Endothelial cell of umbilical vein (primary cell): Measurements from ENCODE around the gene MAST4. TPM values are rescaled to one million over a fixed set of nuclear protein-coding genes. Genes with fewer than 3 reads are reported as not detected.

Experiments
- BruUV-seq: library from RNA; stranded (reverse); fragments of 400-500 nt; replicated peaks from 2 replicates; lab custom pipeline; 2021; lab: Mats Ljungman, UMichigan
- CTCF ChIA-PET: fragments of 300-600, 350-600 bp; sonication (Branson Sonifier 250); formaldehyde crosslinking; loops from one replicate; lab custom pipeline; 2021; ENCODE audit warnings: antibody characterized with exemption, inconsistent platforms; lab: Charles Lee
- POLR2A ChIA-PET: fragments of 300-600, 350-600 bp; sonication (Branson Sonifier 250); formaldehyde crosslinking; loops from one replicate; lab custom pipeline; 2021; ENCODE audit warnings: antibody characterized with exemption, inconsistent platforms; lab: Charles Lee
- DNase-seq: peaks from one replicate; pipeline ENCODE4 v3.0.0-alpha.2; 2011; ENCODE audit warnings: low read depth, low spot score
- FAIRE-seq: peaks from 2 replicates; lab custom pipeline; 2011; peaks lifted over from hg19 to GRCh38; lab: Jason Lieb, UNC
- H2AFZ ChIP-seq: 2 replicates; pipeline ENCODE4 v1.6.0; 2012; ENCODE audit warnings: low read depth, low read length, control low read depth, inconsistent platforms
- H3K27ac ChIP-seq: 2 replicates; pipeline ENCODE4 v1.5.1; 2011; ENCODE audit warnings: low read depth, mild to moderate bottlenecking, control low read depth, low read length, moderate library complexity; ENCODE audit not compliant: insufficient read depth
- H3K27me3 ChIP-seq, 2 experiments: 2 replicates each; pipeline versions ENCODE4 v1.6.0 to v1.6.1; 2011; ENCODE audit warnings: low read length in 2 of 2, mixed read lengths in 1 of 2; ENCODE audit not compliant: control insufficient read depth in 2 of 2, insufficient read depth in 2 of 2
- H3K36me3 ChIP-seq, 2 experiments: 2 replicates in 1 of 2; 3 replicates in 1 of 2; pipeline ENCODE4 v1.5.1; 2011; ENCODE audit warnings: low read length in 2 of 2, mild to moderate bottlenecking in 1 of 2, moderate library complexity in 1 of 2; ENCODE audit not compliant: control insufficient read depth in 2 of 2, insufficient read depth in 2 of 2; ENCODE audit errors: extremely low read depth in 1 of 2
- H3K4me1 ChIP-seq: 3 replicates; pipeline ENCODE4 v1.5.1; 2011; ENCODE audit warnings: mild to moderate bottlenecking, low read length; ENCODE audit not compliant: control insufficient read depth, insufficient read depth; ENCODE audit errors: extremely low read depth
- H3K4me2 ChIP-seq: 2 replicates; pipeline ENCODE4 v1.6.1; 2011; ENCODE audit warnings: low read length, control low read depth, mixed read lengths; ENCODE audit not compliant: insufficient read depth
- H3K4me3 ChIP-seq, 3 experiments: fragments of 200-600 bp in 1 of 3; sonication (generic), shearing (Covaris generic) in 1 of 3; replicated peaks in 1 of 3; 2 replicates each; pipeline ENCODE4 v1.5.1; 2011 to 2016; ENCODE audit warnings: control low read depth in 3 of 3, low read length in 3 of 3, mild to moderate bottlenecking in 2 of 3, inconsistent platforms in 1 of 3, low read depth in 1 of 3, moderate library complexity in 1 of 3; ENCODE audit not compliant: insufficient read depth in 1 of 3
- H3K79me2 ChIP-seq: 2 replicates; pipeline ENCODE4 v1.6.0; 2012; ENCODE audit warnings: low read length, inconsistent platforms; ENCODE audit not compliant: control insufficient read depth, insufficient read depth
- H3K9ac ChIP-seq: replicated peaks from 2 replicates; pipeline ENCODE3; 2011; ENCODE audit warnings: low read length, control low read depth; ENCODE audit not compliant: insufficient read depth; ENCODE audit errors: extremely low read depth
- H3K9me1 ChIP-seq: replicated peaks from 3 replicates; pipeline ENCODE4 v1.6.0; 2011; ENCODE audit warnings: mild to moderate bottlenecking, low read length; ENCODE audit not compliant: control insufficient read depth, insufficient read depth; ENCODE audit errors: extremely low read depth
- H3K9me3 ChIP-seq: replicated peaks from 2 replicates; pipeline ENCODE4 v1.5.1; 2012; ENCODE audit warnings: low read length, inconsistent platforms; ENCODE audit not compliant: control insufficient read depth, insufficient read depth
- H4K20me1 ChIP-seq: replicated peaks from 2 replicates; pipeline ENCODE3; 2011; ENCODE audit warnings: mild to moderate bottlenecking, low read length; ENCODE audit not compliant: control insufficient read depth, insufficient read depth; ENCODE audit errors: extremely low read depth
- CTCF ChIP-seq, 2 donors: IDR thresholded peaks; 1 replicate in 1 of 2; 2 replicates in 1 of 2; pipeline ENCODE4 v1.5.1; 2011; ENCODE audit warnings: low read length in 2 of 2, mild to moderate bottlenecking in 2 of 2, moderate library complexity in 2 of 2, control low read depth in 1 of 2, inconsistent platforms in 1 of 2, low read depth in 1 of 2; ENCODE audit not compliant: insufficient read depth in 1 of 2; ENCODE audit errors: extremely low read depth in 1 of 2
- EZH2 ChIP-seq: IDR thresholded peaks from 2 replicates; pipeline ENCODE4 v1.6.1; 2012; ENCODE audit warnings: borderline replicate concordance, low read depth, mild to moderate bottlenecking, moderate library complexity, low read length, inconsistent platforms; ENCODE audit not compliant: severe bottlenecking
- FOS ChIP-seq: IDR thresholded peaks from 2 replicates; pipeline ENCODE4 v1.6.1; 2011; ENCODE audit warnings: mild to moderate bottlenecking, low read length, moderate library complexity, borderline replicate concordance; ENCODE audit not compliant: insufficient read depth
- GATA2 ChIP-seq: IDR thresholded peaks from 2 replicates; pipeline ENCODE4 v1.7.0; 2011; ENCODE audit warnings: low read depth, mild to moderate bottlenecking, moderate library complexity, mixed read lengths, low read length; ENCODE audit not compliant: insufficient read length, insufficient read depth
- JUN ChIP-seq: IDR thresholded peaks from 2 replicates; pipeline ENCODE4 v1.6.1; 2011; ENCODE audit warnings: borderline replicate concordance, low read depth; ENCODE audit not compliant: insufficient read length, insufficient read depth
- MAX ChIP-seq: IDR thresholded peaks from 2 replicates; pipeline ENCODE4 v1.6.1; 2011; ENCODE audit not compliant: insufficient read depth, insufficient read length
- MYC ChIP-seq: IDR thresholded peaks from one replicate; pipeline ENCODE4 v1.6.1; 2011; ENCODE audit warnings: mild to moderate bottlenecking, low read depth, low read length
- POLR2A ChIP-seq: IDR thresholded peaks from 2 replicates; pipeline ENCODE4 v1.6.1; 2012; ENCODE audit warnings: low read depth, mild to moderate bottlenecking, control low read depth, low read length
- POLR2AphosphoS5 ChIP-seq: IDR thresholded peaks from 2 replicates; pipeline ENCODE4 v1.6.1; 2012; ENCODE audit warnings: low read depth, mild to moderate bottlenecking, control low read depth, low read length, moderate library complexity; ENCODE audit not compliant: insufficient read depth
- dilution Hi-C: fragments of 300-500 bp; cut with MboI; formaldehyde crosslinking; loops from one replicate; pipeline ENCODE4 v1.15.0; 2019; ENCODE audit warnings: low sequenced_read_pairs; ENCODE audit not compliant: extremely low pct_ligation_motif_present
- intact Hi-C: fragments of 100-400 bp; cut with micrococcal nuclease; formaldehyde crosslinking; loops from one replicate; pipeline ENCODE4 v1.10.0; 2022
- polyA plus RNA-seq, 4 experiments: library from polyadenylated mRNA; depleted of rRNA in 3 of 4; stranded (reverse) in 3 of 4; unstranded in 1 of 4; fragments of >200 nt; gene quantifications; 2 replicates each; pipeline versions ENCODE4 v1.2.1 to v1.2.3, GENCODE V29; 2011 to 2012; ENCODE audit warnings: missing spikeins in 1 of 4
- total RNA-seq: library from RNA; stranded (reverse); gene quantifications from 2 replicates; pipeline ENCODE4 v1.2.3, GENCODE V29; 2021

MAST4 gene
- total and polyA plus RNA-seq, 2 donors (not counting 3 experiments of a cell fraction or from before 2014, with no cell fraction given), result 40.2 to 116 TPM

DNA sequence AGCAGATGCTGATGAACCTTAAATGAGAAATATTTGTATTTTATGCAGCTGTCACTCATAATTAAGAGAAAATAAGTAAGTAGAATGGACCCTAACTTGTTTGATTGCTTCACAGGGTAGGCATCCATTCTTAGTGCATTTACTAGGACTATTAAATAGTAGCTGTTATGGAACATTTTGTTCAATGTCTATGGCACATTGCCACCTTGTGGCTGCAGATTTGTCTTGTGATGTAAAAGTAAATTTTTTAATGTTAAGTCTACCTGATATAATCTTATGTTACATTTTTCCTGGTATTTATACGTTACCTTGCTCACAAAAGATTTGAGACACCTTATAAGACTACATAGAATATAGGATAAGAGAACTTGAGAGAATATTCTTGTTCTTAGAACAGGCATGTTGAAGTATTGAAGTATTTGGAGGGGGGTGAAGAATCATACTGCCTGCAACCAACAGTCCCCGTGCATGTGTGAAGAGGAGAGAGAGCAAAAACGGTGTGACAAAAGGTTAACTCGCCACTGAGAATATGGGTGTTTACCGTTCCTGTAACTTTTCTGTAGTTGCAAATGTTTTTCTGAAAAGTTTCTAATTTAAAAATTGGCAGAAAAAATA is 161.1 kb downstream of the MAST4 start:
- ChIA-PET POLR2A (no interaction called here), CTCF (interaction anchor here (0.8 to 10.6 kb wide), 12 partner anchors 8 to 996 kb away, joined by 3 to 253 read pairs (median 4); no protein-coding TSS in a partner anchor)
- dilution Hi-C loops (no loop called here), intact Hi-C loops (loop anchor here (1.0 to 5.0 kb wide), 2 partner anchors 450 to 585 kb away; no protein-coding TSS in a partner anchor)
- no peak for FAIRE-seq
- Histone ChIP-seq H3K4me2 (no peak overlapping the region), H3K9ac (no peak overlapping the region), H4K20me1 (no peaks in the 10 kb centered on the region), H3K27me3 (peaks cover 9 to 36% of the 10 kb centered on the region in 2 experiments), H3K4me3 (no peak overlapping the region), H3K9me3 (no peaks in the 10 kb centered on the region), H2AFZ (no peak overlapping the region), H3K27ac (no peak overlapping the region), H3K36me3 (no peaks in the 10 kb centered on the region), H3K79me2 (no peaks in the 10 kb centered on the region), H3K9me1 (no peaks in the 10 kb centered on the region), H3K4me1 (no peaks in the 10 kb centered on the region)
- peak; percentile 69 for DNase-seq
- BruUV-seq, result no TSS peak
- peak; percentile 26 to 27 for TF ChIP-seq CTCF (IDR thresholded peaks at IDR 0.05; ENCODE audit: extremely low read depth in 1 of 2, insufficient read depth in 1 of 2, low read depth in 1 of 2, low read length in 2 of 2)
- no peak for TF ChIP-seq MYC

DNA sequence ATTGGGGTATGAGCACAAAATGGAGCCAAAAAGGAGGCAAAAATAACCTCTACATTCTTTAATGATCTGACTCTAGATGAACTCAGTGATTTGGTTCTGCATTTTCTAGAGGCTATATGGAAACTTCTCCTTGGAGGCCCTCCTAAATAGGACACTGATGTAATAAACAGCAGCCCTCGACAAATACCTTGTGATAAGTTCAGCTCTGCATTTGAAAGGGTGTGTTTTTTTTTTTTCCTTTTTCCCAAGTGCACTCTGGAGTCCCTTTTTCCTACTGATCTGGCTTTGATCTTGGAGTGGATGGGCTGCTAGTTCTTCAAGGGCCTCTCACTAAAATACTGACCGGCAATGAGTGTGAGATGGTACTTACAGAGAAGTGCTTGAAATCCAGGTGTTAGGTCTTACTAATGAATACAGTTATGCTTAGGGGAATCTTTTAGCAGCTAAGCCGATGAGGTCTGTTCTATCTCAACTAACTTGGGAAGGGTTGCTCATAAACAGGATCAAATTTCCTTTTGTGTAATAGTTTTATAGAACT is 161.7 kb downstream of the MAST4 start:
- no peak overlapping the region for H3K4me2 ChIP-seq
- TF ChIP-seq POLR2A, result no peak
- TF ChIP-seq JUN, result no peak
- no peak for TF ChIP-seq GATA2
- no peak for TF ChIP-seq MYC
- TF ChIP-seq MAX, result no peak
- TF ChIP-seq CTCF (IDR thresholded peaks at IDR 0.05; ENCODE audit: extremely low read depth in 1 of 2, insufficient read depth in 1 of 2, low read depth in 1 of 2, low read length in 2 of 2), result no peak
- TF ChIP-seq FOS, result no peak
- no peak for TF ChIP-seq EZH2
- no peak for TF ChIP-seq POLR2AphosphoS5
- no peak overlapping the region for H3K4me3 ChIP-seq
- no peaks in the 10 kb centered on the region for H3K4me1 ChIP-seq
- ChIA-PET CTCF (interaction anchor here (0.6 to 10.6 kb wide), 10 partner anchors 8 to 583 kb away, joined by 3 to 253 read pairs (median 4); no protein-coding TSS in a partner anchor), POLR2A (no interaction called here)
- FAIRE-seq (no peak), DNase-seq (no peak)
- no peaks in the 10 kb centered on the region for H3K79me2 ChIP-seq
- intact Hi-C loops (loop anchor here (1.0 to 5.0 kb wide), 2 partner anchors 451 to 586 kb away; no protein-coding TSS in a partner anchor), dilution Hi-C loops (no loop called here)
- peaks cover 11 to 36% of the 10 kb centered on the region in 2 experiments for H3K27me3 ChIP-seq
- H4K20me1 ChIP-seq, result no peaks in the 10 kb centered on the region
- BruUV-seq, result no TSS peak
- no peaks in the 10 kb centered on the region for H3K9me3 ChIP-seq
- H3K27ac ChIP-seq, result no peak overlapping the region
- no peaks in the 10 kb centered on the region for H3K36me3 ChIP-seq
- no peaks in the 10 kb centered on the region for H3K9me1 ChIP-seq
- H2AFZ ChIP-seq, result no peak overlapping the region
- no peak overlapping the region for H3K9ac ChIP-seq
